Measurements from ENCODE around the gene ARMH2. TPM values are rescaled to one million over a fixed set of nuclear protein-coding genes. Genes with fewer than 3 reads are reported as not detected.

Gene ARMH2
- total and polyA plus RNA-seq, 2 experiments from 2014 or later, result not detected

DNA sequence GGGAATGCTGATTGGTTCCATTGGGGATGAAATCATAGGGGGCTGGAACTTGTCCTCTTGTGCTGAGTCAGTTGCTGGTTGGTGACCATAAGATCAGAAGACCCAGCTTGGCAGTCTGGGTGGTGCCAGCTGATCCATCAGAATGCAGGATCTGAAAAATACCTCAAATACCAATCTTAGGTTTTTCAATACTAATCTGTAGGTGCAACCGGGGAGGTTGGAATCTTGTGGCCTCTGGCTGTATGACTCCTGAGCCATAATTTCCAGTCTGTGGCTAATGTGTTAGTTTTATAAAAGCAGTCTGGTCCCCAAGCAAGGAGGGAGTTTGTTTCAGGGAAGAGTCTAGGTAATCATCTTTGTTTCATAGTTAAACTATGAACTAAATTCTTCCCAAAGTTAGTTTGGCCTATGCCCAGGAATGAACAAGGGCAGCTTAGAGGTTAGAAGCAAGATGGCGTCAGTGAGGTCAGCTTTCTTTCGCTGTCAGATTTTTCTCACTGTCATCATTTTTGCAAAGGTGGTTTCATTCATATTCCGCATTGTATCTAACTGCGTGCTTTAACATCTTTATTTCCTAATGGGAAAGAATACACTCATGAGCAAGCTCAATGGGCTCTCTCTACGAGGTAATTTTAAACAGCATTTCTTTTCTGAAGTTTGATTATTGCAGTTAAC lies 2.0 kb downstream of the ARMH2 start:
- no peaks in the 10 kb centered on the region for H3K36me3 Mint-ChIP-seq (ENCODE audit: low read depth)
- 0 out of 2 replicates have a peak, but pooled peaks cover 8% of the 10 kb centered on the region for H3K4me1 ChIP-seq (ENCODE audit: insufficient read depth)
- no peak for DNase-seq (ENCODE audit: low spot score)

GRCh38 chr6:24795106-24795505 lies 3.6 kb downstream of the ARMH2 start:
- H3K9me3 Mint-ChIP-seq, result no peaks in the 10 kb centered on the region; the same call in 2 of the 3 replicates
- no peaks in the 10 kb centered on the region for H3K27me3 ChIP-seq (ENCODE audit: insufficient read depth)
- H3K9me2 ChIP-seq (ENCODE audit: insufficient read depth), result no peaks in the 10 kb centered on the region
- H3K36me3 Mint-ChIP-seq (ENCODE audit: low read depth), result no peaks in the 10 kb centered on the region
- H3K4me1 Mint-ChIP-seq, result peaks cover 13% of the 10 kb centered on the region; the same call in 2 of the 3 replicates
- no peaks in the 10 kb centered on the region for H3K36me3 ChIP-seq (ENCODE audit: insufficient read depth)
- no peak overlapping the region for H3K4me2 ChIP-seq
- no peaks in the 10 kb centered on the region for H3F3A ChIP-seq (replicated peaks; ENCODE audit: low read depth)
- H3K27me3 Mint-ChIP-seq (ENCODE audit: insufficient read depth, low read depth, poor library complexity), result peaks cover 2% of the 10 kb centered on the region
- no peak overlapping the region for H3K4me3 Mint-ChIP-seq
- H3K27ac ChIP-seq (ENCODE audit: low read depth), result no peak overlapping the region
- H3K27ac Mint-ChIP-seq, result no peak overlapping the region
- H3K79me2 ChIP-seq (replicated peaks; ENCODE audit: insufficient read depth), result no peaks in the 10 kb centered on the region
- ATAC-seq (no peak), DNase-seq (ENCODE audit: low spot score) (no peak)
- no peak overlapping the region for H2AFZ ChIP-seq
- 0 out of 2 replicates have a peak, but pooled peaks cover 8% of the 10 kb centered on the region for H3K4me1 ChIP-seq (ENCODE audit: insufficient read depth)
- no peak overlapping the region for H3K4me3 ChIP-seq
- no peaks in the 10 kb centered on the region for H4K20me1 ChIP-seq (replicated peaks; ENCODE audit: insufficient read depth)
- TF ChIP-seq, protein P1, sequence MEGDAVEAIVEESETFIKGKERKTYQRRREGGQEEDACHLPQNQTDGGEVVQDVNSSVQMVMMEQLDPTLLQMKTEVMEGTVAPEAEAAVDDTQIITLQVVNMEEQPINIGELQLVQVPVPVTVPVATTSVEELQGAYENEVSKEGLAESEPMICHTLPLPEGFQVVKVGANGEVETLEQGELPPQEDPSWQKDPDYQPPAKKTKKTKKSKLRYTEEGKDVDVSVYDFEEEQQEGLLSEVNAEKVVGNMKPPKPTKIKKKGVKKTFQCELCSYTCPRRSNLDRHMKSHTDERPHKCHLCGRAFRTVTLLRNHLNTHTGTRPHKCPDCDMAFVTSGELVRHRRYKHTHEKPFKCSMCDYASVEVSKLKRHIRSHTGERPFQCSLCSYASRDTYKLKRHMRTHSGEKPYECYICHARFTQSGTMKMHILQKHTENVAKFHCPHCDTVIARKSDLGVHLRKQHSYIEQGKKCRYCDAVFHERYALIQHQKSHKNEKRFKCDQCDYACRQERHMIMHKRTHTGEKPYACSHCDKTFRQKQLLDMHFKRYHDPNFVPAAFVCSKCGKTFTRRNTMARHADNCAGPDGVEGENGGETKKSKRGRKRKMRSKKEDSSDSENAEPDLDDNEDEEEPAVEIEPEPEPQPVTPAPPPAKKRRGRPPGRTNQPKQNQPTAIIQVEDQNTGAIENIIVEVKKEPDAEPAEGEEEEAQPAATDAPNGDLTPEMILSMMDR (conservative IDR thresholded peaks at IDR 0.05; ENCODE audit: low read depth in 2 of 2), result no peak
- TF ChIP-seq CREB1 (CRISPR knock-in tag; IDR thresholded peaks at IDR 0.05; ENCODE audit: low read depth) (no peak), ZNF331 (CRISPR knock-in tag; IDR thresholded peaks at IDR 0.05; ENCODE audit: low read depth) (no peak)
- TF ChIP-seq, protein P2, sequence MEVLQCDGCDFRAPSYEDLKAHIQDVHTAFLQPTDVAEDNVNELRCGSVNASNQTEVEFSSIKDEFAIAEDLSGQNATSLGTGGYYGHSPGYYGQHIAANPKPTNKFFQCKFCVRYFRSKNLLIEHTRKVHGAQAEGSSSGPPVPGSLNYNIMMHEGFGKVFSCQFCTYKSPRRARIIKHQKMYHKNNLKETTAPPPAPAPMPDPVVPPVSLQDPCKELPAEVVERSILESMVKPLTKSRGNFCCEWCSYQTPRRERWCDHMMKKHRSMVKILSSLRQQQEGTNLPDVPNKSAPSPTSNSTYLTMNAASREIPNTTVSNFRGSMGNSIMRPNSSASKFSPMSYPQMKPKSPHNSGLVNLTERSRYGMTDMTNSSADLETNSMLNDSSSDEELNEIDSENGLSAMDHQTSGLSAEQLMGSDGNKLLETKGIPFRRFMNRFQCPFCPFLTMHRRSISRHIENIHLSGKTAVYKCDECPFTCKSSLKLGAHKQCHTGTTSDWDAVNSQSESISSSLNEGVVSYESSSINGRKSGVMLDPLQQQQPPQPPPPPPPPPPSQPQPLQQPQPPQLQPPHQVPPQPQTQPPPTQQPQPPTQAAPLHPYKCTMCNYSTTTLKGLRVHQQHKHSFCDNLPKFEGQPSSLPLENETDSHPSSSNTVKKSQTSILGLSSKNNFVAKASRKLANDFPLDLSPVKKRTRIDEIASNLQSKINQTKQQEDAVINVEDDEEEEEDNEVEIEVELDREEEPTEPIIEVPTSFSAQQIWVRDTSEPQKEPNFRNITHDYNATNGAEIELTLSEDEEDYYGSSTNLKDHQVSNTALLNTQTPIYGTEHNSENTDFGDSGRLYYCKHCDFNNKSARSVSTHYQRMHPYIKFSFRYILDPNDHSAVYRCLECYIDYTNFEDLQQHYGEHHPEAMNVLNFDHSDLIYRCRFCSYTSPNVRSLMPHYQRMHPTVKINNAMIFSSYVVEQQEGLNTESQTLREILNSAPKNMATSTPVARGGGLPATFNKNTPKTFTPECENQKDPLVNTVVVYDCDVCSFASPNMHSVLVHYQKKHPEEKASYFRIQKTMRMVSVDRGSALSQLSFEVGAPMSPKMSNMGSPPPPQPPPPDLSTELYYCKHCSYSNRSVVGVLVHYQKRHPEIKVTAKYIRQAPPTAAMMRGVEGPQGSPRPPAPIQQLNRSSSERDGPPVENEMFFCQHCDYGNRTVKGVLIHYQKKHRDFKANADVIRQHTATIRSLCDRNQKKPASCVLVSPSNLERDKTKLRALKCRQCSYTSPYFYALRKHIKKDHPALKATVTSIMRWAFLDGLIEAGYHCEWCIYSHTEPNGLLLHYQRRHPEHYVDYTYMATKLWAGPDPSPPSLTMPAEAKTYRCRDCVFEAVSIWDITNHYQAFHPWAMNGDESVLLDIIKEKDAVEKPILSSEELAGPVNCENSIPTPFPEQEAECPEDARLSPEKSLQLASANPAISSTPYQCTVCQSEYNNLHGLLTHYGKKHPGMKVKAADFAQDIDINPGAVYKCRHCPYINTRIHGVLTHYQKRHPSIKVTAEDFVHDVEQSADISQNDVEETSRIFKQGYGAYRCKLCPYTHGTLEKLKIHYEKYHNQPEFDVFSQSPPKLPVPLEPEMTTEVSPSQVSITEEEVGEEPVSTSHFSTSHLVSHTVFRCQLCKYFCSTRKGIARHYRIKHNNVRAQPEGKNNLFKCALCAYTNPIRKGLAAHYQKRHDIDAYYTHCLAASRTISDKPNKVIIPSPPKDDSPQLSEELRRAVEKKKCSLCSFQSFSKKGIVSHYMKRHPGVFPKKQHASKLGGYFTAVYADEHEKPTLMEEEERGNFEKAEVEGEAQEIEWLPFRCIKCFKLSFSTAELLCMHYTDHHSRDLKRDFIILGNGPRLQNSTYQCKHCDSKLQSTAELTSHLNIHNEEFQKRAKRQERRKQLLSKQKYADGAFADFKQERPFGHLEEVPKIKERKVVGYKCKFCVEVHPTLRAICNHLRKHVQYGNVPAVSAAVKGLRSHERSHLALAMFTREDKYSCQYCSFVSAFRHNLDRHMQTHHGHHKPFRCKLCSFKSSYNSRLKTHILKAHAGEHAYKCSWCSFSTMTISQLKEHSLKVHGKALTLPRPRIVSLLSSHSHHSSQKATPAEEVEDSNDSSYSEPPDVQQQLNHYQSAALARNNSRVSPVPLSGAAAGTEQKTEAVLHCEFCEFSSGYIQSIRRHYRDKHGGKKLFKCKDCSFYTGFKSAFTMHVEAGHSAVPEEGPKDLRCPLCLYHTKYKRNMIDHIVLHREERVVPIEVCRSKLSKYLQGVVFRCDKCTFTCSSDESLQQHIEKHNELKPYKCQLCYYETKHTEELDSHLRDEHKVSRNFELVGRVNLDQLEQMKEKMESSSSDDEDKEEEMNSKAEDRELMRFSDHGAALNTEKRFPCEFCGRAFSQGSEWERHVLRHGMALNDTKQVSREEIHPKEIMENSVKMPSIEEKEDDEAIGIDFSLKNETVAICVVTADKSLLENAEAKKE (CRISPR knock-in tag; IDR thresholded peaks at IDR 0.05), result no peak

More for the DNA sequence above, 2.0 kb downstream of the ARMH2 start:
- Histone ChIP-seq H3F3A (replicated peaks; ENCODE audit: low read depth) (no peaks in the 10 kb centered on the region), H2AFZ (no peak overlapping the region), H3K9me2 (ENCODE audit: insufficient read depth) (no peaks in the 10 kb centered on the region), H3K27me3 (ENCODE audit: insufficient read depth) (no peaks in the 10 kb centered on the region), H3K4me3 (no peak overlapping the region), H3K79me2 (replicated peaks; ENCODE audit: insufficient read depth) (no peaks in the 10 kb centered on the region), H3K27ac (ENCODE audit: low read depth) (no peak overlapping the region), H3K36me3 (ENCODE audit: insufficient read depth) (no peaks in the 10 kb centered on the region), H3K4me2 (no peak overlapping the region), H4K20me1 (replicated peaks; ENCODE audit: insufficient read depth) (no peaks in the 10 kb centered on the region)
- peaks cover 13% of the 10 kb centered on the region; the same call in 2 of the 3 replicates for H3K4me1 Mint-ChIP-seq
- peaks cover under 1% of the 10 kb centered on the region for H3K27me3 Mint-ChIP-seq (ENCODE audit: insufficient read depth, low read depth, poor library complexity)
- H3K9me3 Mint-ChIP-seq, result no peaks in the 10 kb centered on the region; the same call in 2 of the 3 replicates
- no peak overlapping the region for H3K27ac Mint-ChIP-seq
- no peak overlapping the region for H3K4me3 Mint-ChIP-seq
- TF ChIP-seq, protein P1 (conservative IDR thresholded peaks at IDR 0.05; ENCODE audit: low read depth in 2 of 2), result peak in 1 of 2 experiments; percentile 14; a peak in 1 of 4 replicates
- TF ChIP-seq NANOG (IDR thresholded peaks at IDR 0.05; ENCODE audit: borderline replicate concordance), result no peak
- no peak for ATAC-seq

Data from GM23338 (cell line).